ENCODE data around the gene EXD3.

EXD3 gene

DNA sequence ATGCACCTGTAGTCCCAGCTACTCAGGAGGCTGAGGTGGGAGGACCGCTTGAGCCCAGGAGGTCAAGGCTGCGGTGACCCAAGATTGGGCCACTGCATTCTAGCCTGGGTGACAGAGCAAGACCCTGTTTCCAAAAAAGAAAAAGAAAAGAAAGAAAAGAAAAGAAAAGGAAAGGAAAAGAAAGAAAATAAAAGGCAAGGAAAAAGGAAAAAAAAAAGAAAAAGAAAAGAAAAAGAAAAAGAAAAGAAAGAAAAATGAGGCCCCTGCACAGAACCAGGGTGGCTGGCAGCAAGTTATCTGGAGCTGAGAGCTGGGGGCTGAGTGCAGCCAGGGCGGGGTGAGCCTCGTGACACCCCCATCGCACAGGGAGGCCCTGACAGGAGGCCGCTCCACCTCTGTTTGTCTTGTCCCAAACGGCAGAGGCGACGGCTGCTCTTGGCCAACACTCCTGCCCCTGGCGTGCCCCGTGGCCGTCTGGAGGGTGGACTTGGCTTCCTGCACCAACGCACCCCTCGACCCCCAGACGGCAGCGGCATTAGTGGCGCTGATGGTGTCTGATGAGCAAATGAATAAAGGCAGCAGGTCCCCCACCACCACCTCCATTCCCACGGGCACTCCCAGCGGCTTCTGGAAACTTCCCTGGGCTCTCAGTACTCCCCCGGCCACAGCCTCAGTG is 16.7 kb downstream of the EXD3 start:
- TF ChIP-seq YY1 (IDR thresholded peaks at IDR 0.05; ENCODE audit: low read depth) (no peak), ZBTB7A (IDR thresholded peaks at IDR 0.05; ENCODE audit: low read depth) (no peak), NFIC (IDR thresholded peaks at IDR 0.05) (no peak), FOXM1 (IDR thresholded peaks at IDR 0.05; ENCODE audit: borderline replicate concordance, low read depth) (no peak), RAD21 (IDR thresholded peaks at IDR 0.05; ENCODE audit: low read depth) (no peak), REST (IDR thresholded peaks at IDR 0.05; ENCODE audit: low read depth) (no peak), EP300 (IDR thresholded peaks at IDR 0.05; ENCODE audit: borderline replicate concordance) (no peak), TAF1 (IDR thresholded peaks at IDR 0.05; ENCODE audit: low read depth) (no peak)

GRCh38 chr9:137405677-137406081 is 17.3 kb downstream of the EXD3 start:
- TF ChIP-seq CEBPB (IDR thresholded peaks at IDR 0.05) (no peak), EP300 (IDR thresholded peaks at IDR 0.05; ENCODE audit: borderline replicate concordance) (no peak), NFIC (IDR thresholded peaks at IDR 0.05) (no peak), TCF12 (IDR thresholded peaks at IDR 0.05; ENCODE audit: low read depth) (no peak), ZBTB7A (IDR thresholded peaks at IDR 0.05; ENCODE audit: low read depth) (no peak), TAF1 (IDR thresholded peaks at IDR 0.05; ENCODE audit: low read depth) (no peak), EGR1 (IDR thresholded peaks at IDR 0.05) (no peak), YY1 (IDR thresholded peaks at IDR 0.05; ENCODE audit: low read depth) (no peak), RAD21 (IDR thresholded peaks at IDR 0.05; ENCODE audit: low read depth) (no peak), FOXM1 (IDR thresholded peaks at IDR 0.05; ENCODE audit: borderline replicate concordance, low read depth) (no peak), MAX (IDR thresholded peaks at IDR 0.05) (no peak), CREB1 (IDR thresholded peaks at IDR 0.05; ENCODE audit: low read depth) (no peak), USF1 (IDR thresholded peaks at IDR 0.05) (no peak)

- no peak for TF ChIP-seq REST (IDR thresholded peaks at IDR 0.05; ENCODE audit: low read depth)
- TF ChIP-seq EGR1 (IDR thresholded peaks at IDR 0.05), result no peak
- TF ChIP-seq EP300 (IDR thresholded peaks at IDR 0.05; ENCODE audit: borderline replicate concordance), result no peak
- TF ChIP-seq CREB1 (IDR thresholded peaks at IDR 0.05; ENCODE audit: low read depth), result no peak
- TF ChIP-seq MAX (IDR thresholded peaks at IDR 0.05), result no peak
- TF ChIP-seq USF1 (IDR thresholded peaks at IDR 0.05), result no peak
These were observed 17.9 kb downstream of the EXD3 start for GRCh38 chr9:137404961-137405567.

GRCh38 chr9:137403269-137403668 is 19.7 kb downstream of the EXD3 start:
- TF ChIP-seq FOXM1 (IDR thresholded peaks at IDR 0.05; ENCODE audit: borderline replicate concordance, low read depth) (no peak), CREB1 (IDR thresholded peaks at IDR 0.05; ENCODE audit: low read depth) (no peak), TEAD4 (IDR thresholded peaks at IDR 0.05) (no peak), EGR1 (IDR thresholded peaks at IDR 0.05) (no peak), NFIC (IDR thresholded peaks at IDR 0.05) (no peak), TAF1 (IDR thresholded peaks at IDR 0.05; ENCODE audit: low read depth) (no peak), CEBPB (IDR thresholded peaks at IDR 0.05) (no peak), MAX (IDR thresholded peaks at IDR 0.05) (no peak), RAD21 (IDR thresholded peaks at IDR 0.05; ENCODE audit: low read depth) (no peak), TCF12 (IDR thresholded peaks at IDR 0.05; ENCODE audit: low read depth) (no peak), REST (IDR thresholded peaks at IDR 0.05; ENCODE audit: low read depth) (no peak), EP300 (IDR thresholded peaks at IDR 0.05; ENCODE audit: borderline replicate concordance) (no peak), ZBTB7A (IDR thresholded peaks at IDR 0.05; ENCODE audit: low read depth) (no peak), YY1 (IDR thresholded peaks at IDR 0.05; ENCODE audit: low read depth) (no peak), USF1 (IDR thresholded peaks at IDR 0.05) (no peak)

Measured in Ishikawa (cell line).